ENCODE data around the gene CEP350. TPM values are rescaled to one million over a fixed set of nuclear protein-coding genes. Genes with fewer than 3 reads are reported as not detected.

The CEP350 gene
- total and polyA plus RNA-seq, 2 donors = 8.3 to 53.3 TPM

- Histone ChIP-seq H3K36me3 (ENCODE audit: control insufficient read depth in 2 of 2, insufficient read depth in 2 of 2, low read length in 1 of 2) (peaks cover 16 to 41% of the 10 kb centered on the region in 2 donors), H3K4me3 (ENCODE audit: low read length in 2 of 2) (no peak overlapping the region), H3K27me3 (ENCODE audit: control insufficient read depth in 2 of 2, insufficient read depth in 1 of 2, low read length in 1 of 2) (no peaks in the 10 kb centered on the region), H3K4me1 (ENCODE audit: control insufficient read depth in 2 of 2, insufficient read depth in 2 of 2, low read length in 2 of 2) (no peaks in the 10 kb centered on the region), H3K9me3 (ENCODE audit: control insufficient read depth in 2 of 2, insufficient read depth in 1 of 2, low read length in 1 of 2) (no peaks in the 10 kb centered on the region), H3K27ac (ENCODE audit: low read depth in 1 of 2, low read length in 1 of 2) (no peak overlapping the region)
- DNase-seq (ENCODE audit: low read depth in 6 of 9, low spot score in 9 of 9) = no peak
- 94% methylated on average over 2 of the region's 2 CpGs for WGBS
Observed at GRCh38 chr1:180112984-180113647, 158.5 kb downstream of the CEP350 start.

- no peak for DNase-seq (ENCODE audit: low read depth in 6 of 9, low spot score in 9 of 9)
- 99% methylated on average over 4 of the region's 4 CpGs for WGBS
- peaks cover 16 to 36% of the 10 kb centered on the region in 2 donors for H3K36me3 ChIP-seq (ENCODE audit: control insufficient read depth in 2 of 2, insufficient read depth in 2 of 2, low read length in 1 of 2)
Observed at GRCh38 chr1:180114396-180114945, 159.9 kb downstream of the CEP350 start.

GRCh38 chr1:180116964-180117763 is 162.6 kb downstream of the CEP350 start:
- 74% methylated on average over 14 of the region's 14 CpGs for WGBS
- H3K27me3 ChIP-seq (ENCODE audit: control insufficient read depth in 2 of 2, insufficient read depth in 1 of 2, low read length in 1 of 2) = no peaks in the 10 kb centered on the region
- no peak overlapping the region for H3K27ac ChIP-seq (ENCODE audit: low read depth in 1 of 2, low read length in 1 of 2)
- no peaks in the 10 kb centered on the region for H3K4me1 ChIP-seq (ENCODE audit: control insufficient read depth in 2 of 2, insufficient read depth in 2 of 2, low read length in 2 of 2)
- peaks cover 4 to 15% of the 10 kb centered on the region in 2 donors for H3K36me3 ChIP-seq (ENCODE audit: control insufficient read depth in 2 of 2, insufficient read depth in 2 of 2, low read length in 1 of 2)
- no peak overlapping the region for H3K4me3 ChIP-seq (ENCODE audit: low read length in 2 of 2)
- no peak for DNase-seq (ENCODE audit: low read depth in 6 of 9, low spot score in 9 of 9)
- no peaks in the 10 kb centered on the region for H3K9me3 ChIP-seq (ENCODE audit: control insufficient read depth in 2 of 2, insufficient read depth in 1 of 2, low read length in 1 of 2)

More at GRCh38 chr1:180114396-180114945, 159.9 kb downstream of the CEP350 start:
- no peaks in the 10 kb centered on the region for H3K4me1 ChIP-seq (ENCODE audit: control insufficient read depth in 2 of 2, insufficient read depth in 2 of 2, low read length in 2 of 2)
- no peak overlapping the region for H3K4me3 ChIP-seq (ENCODE audit: low read length in 2 of 2)
- no peaks in the 10 kb centered on the region for H3K9me3 ChIP-seq (ENCODE audit: control insufficient read depth in 2 of 2, insufficient read depth in 1 of 2, low read length in 1 of 2)
- H3K27me3 ChIP-seq (ENCODE audit: control insufficient read depth in 2 of 2, insufficient read depth in 1 of 2, low read length in 1 of 2) = no peaks in the 10 kb centered on the region
- H3K27ac ChIP-seq (ENCODE audit: low read depth in 1 of 2, low read length in 1 of 2) = no peak overlapping the region

GRCh38 chr1:180117764-180118116 is 163.1 kb downstream of the CEP350 start:
- 93% methylated on average over 2 of the region's 2 CpGs for WGBS
- no peak for DNase-seq (ENCODE audit: low read depth in 6 of 9, low spot score in 9 of 9)
- Histone ChIP-seq H3K27ac (ENCODE audit: low read depth in 1 of 2, low read length in 1 of 2) (no peak overlapping the region), H3K27me3 (ENCODE audit: control insufficient read depth in 2 of 2, insufficient read depth in 1 of 2, low read length in 1 of 2) (no peaks in the 10 kb centered on the region), H3K4me1 (ENCODE audit: control insufficient read depth in 2 of 2, insufficient read depth in 2 of 2, low read length in 2 of 2) (no peaks in the 10 kb centered on the region), H3K4me3 (ENCODE audit: low read length in 2 of 2) (no peak overlapping the region), H3K36me3 (ENCODE audit: control insufficient read depth in 2 of 2, insufficient read depth in 2 of 2, low read length in 1 of 2) (peaks cover 0 to 9% of the 10 kb centered on the region in 2 donors), H3K9me3 (ENCODE audit: control insufficient read depth in 2 of 2, insufficient read depth in 1 of 2, low read length in 1 of 2) (no peaks in the 10 kb centered on the region)

- Histone ChIP-seq H3K4me1 (ENCODE audit: control insufficient read depth in 2 of 2, insufficient read depth in 2 of 2, low read length in 2 of 2) (no peaks in the 10 kb centered on the region), H3K9me3 (ENCODE audit: control insufficient read depth in 2 of 2, insufficient read depth in 1 of 2, low read length in 1 of 2) (no peaks in the 10 kb centered on the region), H3K27me3 (ENCODE audit: control insufficient read depth in 2 of 2, insufficient read depth in 1 of 2, low read length in 1 of 2) (no peaks in the 10 kb centered on the region), H3K4me3 (ENCODE audit: low read length in 2 of 2) (no peak overlapping the region), H3K27ac (ENCODE audit: low read depth in 1 of 2, low read length in 1 of 2) (no peak overlapping the region), H3K36me3 (ENCODE audit: control insufficient read depth in 2 of 2, insufficient read depth in 2 of 2, low read length in 1 of 2) (peaks cover 0 to 4% of the 10 kb centered on the region in 2 donors)
- over 99% methylated on average over 2 of the region's 2 CpGs for WGBS
- DNase-seq (ENCODE audit: low read depth in 6 of 9, low spot score in 9 of 9) = no peak
Observed at GRCh38 chr1:180119837-180120236, 165.2 kb downstream of the CEP350 start.

GRCh38 chr1:180123463-180123936 is 168.9 kb downstream of the CEP350 start:
- H3K4me3 ChIP-seq (ENCODE audit: low read length in 2 of 2) = no peak overlapping the region
- H3K36me3 ChIP-seq (ENCODE audit: control insufficient read depth in 2 of 2, insufficient read depth in 2 of 2, low read length in 1 of 2) = no peaks in the 10 kb centered on the region
- no peaks in the 10 kb centered on the region for H3K27me3 ChIP-seq (ENCODE audit: control insufficient read depth in 2 of 2, insufficient read depth in 1 of 2, low read length in 1 of 2)
- no peaks in the 10 kb centered on the region for H3K4me1 ChIP-seq (ENCODE audit: control insufficient read depth in 2 of 2, insufficient read depth in 2 of 2, low read length in 2 of 2)
- no peaks in the 10 kb centered on the region for H3K9me3 ChIP-seq (ENCODE audit: control insufficient read depth in 2 of 2, insufficient read depth in 1 of 2, low read length in 1 of 2)
- no peak overlapping the region for H3K27ac ChIP-seq (ENCODE audit: low read depth in 1 of 2, low read length in 1 of 2)
- DNase-seq (ENCODE audit: low read depth in 6 of 9, low spot score in 9 of 9) = no peak
- 95% methylated on average over 4 of the region's 4 CpGs for WGBS

- H3K27ac ChIP-seq (ENCODE audit: low read depth in 1 of 2, low read length in 1 of 2) = no peak overlapping the region
- no peak for DNase-seq (ENCODE audit: low read depth in 6 of 9, low spot score in 9 of 9)
- H3K9me3 ChIP-seq (ENCODE audit: control insufficient read depth in 2 of 2, insufficient read depth in 1 of 2, low read length in 1 of 2) = no peaks in the 10 kb centered on the region
- WGBS = over 99% methylated on average over 2 of the region's 2 CpGs
- no peak overlapping the region for H3K4me3 ChIP-seq (ENCODE audit: low read length in 2 of 2)
- no peaks in the 10 kb centered on the region for H3K4me1 ChIP-seq (ENCODE audit: control insufficient read depth in 2 of 2, insufficient read depth in 2 of 2, low read length in 2 of 2)
- H3K27me3 ChIP-seq (ENCODE audit: control insufficient read depth in 2 of 2, insufficient read depth in 1 of 2, low read length in 1 of 2) = no peaks in the 10 kb centered on the region
- no peaks in the 10 kb centered on the region for H3K36me3 ChIP-seq (ENCODE audit: control insufficient read depth in 2 of 2, insufficient read depth in 2 of 2, low read length in 1 of 2)
Observed at GRCh38 chr1:180130651-180131050, 176.0 kb downstream of the CEP350 start.

GRCh38 chr1:180131510-180131909 is 176.9 kb downstream of the CEP350 start:
- Histone ChIP-seq H3K36me3 (ENCODE audit: control insufficient read depth in 2 of 2, insufficient read depth in 2 of 2, low read length in 1 of 2) (no peaks in the 10 kb centered on the region), H3K4me3 (ENCODE audit: low read length in 2 of 2) (no peak overlapping the region), H3K9me3 (ENCODE audit: control insufficient read depth in 2 of 2, insufficient read depth in 1 of 2, low read length in 1 of 2) (no peaks in the 10 kb centered on the region), H3K27me3 (ENCODE audit: control insufficient read depth in 2 of 2, insufficient read depth in 1 of 2, low read length in 1 of 2) (no peaks in the 10 kb centered on the region), H3K4me1 (ENCODE audit: control insufficient read depth in 2 of 2, insufficient read depth in 2 of 2, low read length in 2 of 2) (no peaks in the 10 kb centered on the region), H3K27ac (ENCODE audit: low read depth in 1 of 2, low read length in 1 of 2) (no peak overlapping the region)
- no peak for DNase-seq (ENCODE audit: low read depth in 6 of 9, low spot score in 9 of 9)
- WGBS = 87% methylated on average over 5 of the region's 5 CpGs

GRCh38 chr1:180133193-180133592 is 178.6 kb downstream of the CEP350 start:
- no peaks in the 10 kb centered on the region for H3K36me3 ChIP-seq (ENCODE audit: control insufficient read depth in 2 of 2, insufficient read depth in 2 of 2, low read length in 1 of 2)
- no peak for DNase-seq (ENCODE audit: low read depth in 6 of 9, low spot score in 9 of 9)
- H3K9me3 ChIP-seq (ENCODE audit: control insufficient read depth in 2 of 2, insufficient read depth in 1 of 2, low read length in 1 of 2) = no peaks in the 10 kb centered on the region
- H3K27ac ChIP-seq (ENCODE audit: low read depth in 1 of 2, low read length in 1 of 2) = no peak overlapping the region
- no peak overlapping the region for H3K4me3 ChIP-seq (ENCODE audit: low read length in 2 of 2)
- no peaks in the 10 kb centered on the region for H3K27me3 ChIP-seq (ENCODE audit: control insufficient read depth in 2 of 2, insufficient read depth in 1 of 2, low read length in 1 of 2)
- WGBS = 95% methylated on average over 1 of the region's 1 CpG
- no peaks in the 10 kb centered on the region for H3K4me1 ChIP-seq (ENCODE audit: control insufficient read depth in 2 of 2, insufficient read depth in 2 of 2, low read length in 2 of 2)

Data from thymus (tissue), 11 donors.